GM12878 (cell line): ENCODE measurements around the gene CASR.

ENCODE experiments used
- CREB1 ChIP-seq: IDR thresholded peaks from 2 replicates; pipeline ENCODE4 v1.6.1; 2012; ENCODE audit warnings: low read depth, mild to moderate bottlenecking, inconsistent platforms
- CTCF ChIP-seq, 3 experiments: IDR thresholded peaks in 2 of 3; conservative IDR thresholded peaks in 1 of 3; 2 replicates each; pipeline ENCODE4 v1.5.1; 2011; ENCODE audit warnings: low read depth in 3 of 3, low read length in 3 of 3, mild to moderate bottlenecking in 3 of 3, control low read depth in 2 of 3, moderate library complexity in 2 of 3, inconsistent platforms in 1 of 3, mixed read lengths in 1 of 3; ENCODE audit not compliant: control insufficient read depth in 2 of 3, insufficient read depth in 1 of 3; ENCODE audit errors: extremely low read depth in 1 of 3
- KDM1A ChIP-seq: fragments of 200-600 bp; sonication (generic); IDR thresholded peaks from 2 replicates; pipeline ENCODE4 v1.6.1; 2016; ENCODE audit warnings: borderline replicate concordance
- NFXL1 ChIP-seq: fragments of 450-650 bp; IDR thresholded peaks from 2 replicates; pipeline ENCODE4 v1.6.1; 2017; ENCODE audit warnings: antibody characterized with exemption, mild to moderate bottlenecking, borderline replicate concordance
- ZNF622 ChIP-seq: fragments of 450-650 bp; IDR thresholded peaks from 2 replicates; pipeline ENCODE4 v1.6.1; 2017; ENCODE audit warnings: mild to moderate bottlenecking, inconsistent platforms

GRCh38 chr3:122219242-122219872 lies 35.9 kb downstream of the CASR start:
- TF ChIP-seq CTCF (IDR thresholded peaks at IDR 0.05 in 2 of 3, conservative IDR thresholded peaks at IDR 0.05 in 1 of 3; ENCODE audit: control insufficient read depth in 2 of 3, extremely low read depth in 1 of 3, insufficient read depth in 1 of 3, low read depth in 3 of 3, low read length in 3 of 3) = no peak
- TF ChIP-seq CREB1 = no peak
- no peak for TF ChIP-seq ZNF622
- TF ChIP-seq KDM1A = no peak
- no peak for TF ChIP-seq NFXL1
